HG02970 (cell line): ENCODE measurements around the gene EVC.

ENCODE experiments used
- ATAC-seq: cut with Tn5 transposase; IDR thresholded peaks from one replicate; pipeline ENCODE4 v1.9.1; 2021; ENCODE audit warnings: mild to moderate bottlenecking, moderate library complexity, moderate number of reproducible peaks; ENCODE audit not compliant: unreplicated experiment, low FRiP score

Gene EVC

GRCh38 chr4:5710961-5711478, at the start of gene EVC:
Gene EVC, plus strand, starts transcription at chr4:5711201. Its CDS starts 180 bp downstream, at chr4:5711381.
- no peak for ATAC-seq

- no peak for ATAC-seq
Observed at GRCh38 chr4:5661237-5661636, 49.8 kb upstream of the EVC start.

- no peak for ATAC-seq
Observed at GRCh38 chr4:5662555-5662954, 48.4 kb upstream of the EVC start.

- ATAC-seq = no peak
Observed at GRCh38 chr4:5664778-5665177, 46.2 kb upstream of the EVC start.

GRCh38 chr4:5666741-5667140, 44.3 kb upstream of the EVC start:
- no peak for ATAC-seq

GRCh38 chr4:5676763-5677162, 34.2 kb upstream of the EVC start:
- no peak for ATAC-seq

GRCh38 chr4:5678977-5679376, 32.0 kb upstream of the EVC start:
- no peak for ATAC-seq

GRCh38 chr4:5683566-5683965, 27.4 kb upstream of the EVC start:
- ATAC-seq = no peak

GRCh38 chr4:5685296-5685695, 25.7 kb upstream of the EVC start:
- ATAC-seq = no peak

- ATAC-seq = no peak
Observed at GRCh38 chr4:5686338-5686737, 24.7 kb upstream of the EVC start.

GRCh38 chr4:5689065-5689464, 21.9 kb upstream of the EVC start:
- no peak for ATAC-seq

GRCh38 chr4:5691491-5692132, 19.4 kb upstream of the EVC start:
- no peak for ATAC-seq

GRCh38 chr4:5693871-5694270, 17.1 kb upstream of the EVC start:
- no peak for ATAC-seq

- ATAC-seq = no peak
Observed at GRCh38 chr4:5696341-5696740, 14.7 kb upstream of the EVC start.

GRCh38 chr4:5700459-5700858, 10.5 kb upstream of the EVC start:
- ATAC-seq = no peak

- ATAC-seq = no peak
Observed at GRCh38 chr4:5701971-5702370, 9.0 kb upstream of the EVC start.

GRCh38 chr4:5703831-5704230, 7.2 kb upstream of the EVC start:
- no peak for ATAC-seq

GRCh38 chr4:5704276-5704675, 6.7 kb upstream of the EVC start:
- ATAC-seq = no peak

GRCh38 chr4:5705647-5706320, 5.2 kb upstream of the EVC start:
- ATAC-seq = no peak

- no peak for ATAC-seq
Observed at GRCh38 chr4:5706486-5707290, 4.3 kb upstream of the EVC start.

- ATAC-seq = no peak
Observed at GRCh38 chr4:5707366-5707765, 3.6 kb upstream of the EVC start.
